NCI-H226 (cell line): Measurements from ENCODE around the gene IQCM.
"Not testable (repeated sequence)": the region's sequence is repeated elsewhere in the genome, so short reads cannot be mapped to it uniquely, and the experiment has no call there.

Experiments
- DNase-seq: peaks from one replicate; pipeline ENCODE4 v3.0.0-alpha.2; 2015

Gene IQCM

GRCh38 chr4:149426461-149426860, 389.2 kb downstream of the IQCM start:
- DNase-seq = peak; percentile 3

GRCh38 chr4:149409555-149409962, 406.1 kb downstream of the IQCM start:
- no peak for DNase-seq

DNA sequence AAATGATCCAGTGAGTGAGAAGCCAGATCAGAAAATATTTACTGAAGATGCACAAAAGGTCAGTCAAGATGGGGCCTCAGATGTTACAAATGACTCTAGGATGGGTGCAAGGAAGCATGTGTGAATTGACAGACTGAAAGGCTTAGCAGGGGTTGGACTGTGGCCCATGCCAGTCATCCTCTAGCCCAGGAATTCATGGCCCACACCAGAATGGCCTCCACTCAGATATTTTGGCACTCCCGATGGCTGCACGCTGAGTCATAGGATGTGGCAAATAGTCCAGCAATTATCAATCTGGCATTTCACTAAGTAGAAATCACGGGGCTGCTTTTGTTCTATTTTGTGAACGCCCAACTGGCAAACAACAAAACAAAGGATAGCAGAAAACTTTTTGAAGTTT, 406.5 kb downstream of the IQCM start:
- peak; percentile 82 for DNase-seq

- no peak for DNase-seq
Observed at GRCh38 chr4:149404143-149404542, 411.5 kb downstream of the IQCM start.

DNA sequence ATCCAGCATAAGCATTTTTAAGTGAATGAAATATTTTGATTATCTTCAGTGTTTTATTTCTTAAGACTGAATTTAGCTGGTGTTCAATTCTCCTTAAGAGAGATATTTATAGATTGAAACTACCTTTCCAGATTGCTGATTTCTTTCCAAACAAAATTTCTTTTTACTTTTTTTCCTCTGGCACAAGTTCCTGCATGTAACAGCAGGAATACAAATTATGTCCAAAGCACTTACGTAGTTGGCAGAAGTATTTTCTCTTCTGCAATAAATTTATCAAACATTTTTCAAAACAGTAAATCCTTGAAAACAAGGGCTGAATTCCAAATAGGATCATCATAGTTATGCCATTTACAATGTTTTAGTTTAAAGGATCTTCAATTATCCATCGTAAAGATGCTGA, 412.6 kb downstream of the IQCM start:
- DNase-seq = no peak

GRCh38 chr4:149398993-149399392, 416.6 kb downstream of the IQCM start:
- DNase-seq = peak; percentile 5

DNA sequence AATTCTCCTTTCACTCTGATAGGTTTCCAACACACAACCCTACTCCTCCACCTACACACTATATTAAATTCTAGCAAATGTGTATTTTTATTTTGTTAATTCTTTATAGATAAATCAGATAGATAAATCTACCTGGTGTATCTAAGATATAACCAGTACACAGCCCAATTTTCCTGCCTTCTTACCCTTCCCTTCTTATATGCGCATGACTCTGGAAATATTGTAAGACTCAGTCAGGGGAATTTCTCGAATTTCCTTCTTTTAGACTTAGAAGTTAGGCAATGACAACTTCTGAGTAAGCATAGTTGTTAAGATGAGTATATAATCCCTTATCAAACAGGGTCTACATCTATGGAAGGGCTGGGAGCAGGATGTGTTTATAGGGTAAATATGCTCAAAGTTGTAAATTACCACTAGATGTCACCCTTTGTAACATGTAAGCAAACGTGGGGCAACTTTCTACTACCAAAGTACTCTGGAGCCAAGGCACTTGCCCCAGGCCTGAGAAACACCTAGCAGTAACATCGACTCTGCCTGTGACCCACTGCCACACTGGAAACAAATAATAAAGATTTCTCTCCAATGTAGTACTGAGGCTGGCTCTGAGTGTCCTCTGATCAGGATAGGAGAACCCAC, 444.7 kb downstream of the IQCM start:
- peak; percentile 54 for DNase-seq

- DNase-seq = peak; percentile 9
Observed at GRCh38 chr4:149370002-149370401, 445.6 kb downstream of the IQCM start.

GRCh38 chr4:149353241-149353640, 462.4 kb downstream of the IQCM start:
- DNase-seq = peak; percentile 79

- no peak for DNase-seq
Observed at GRCh38 chr4:149349541-149349940, 466.1 kb downstream of the IQCM start.

- DNase-seq = peak; percentile 62
Observed at GRCh38 chr4:149347139-149347538, 468.5 kb downstream of the IQCM start.

GRCh38 chr4:149345424-149345823, 470.2 kb downstream of the IQCM start:
- DNase-seq = peak; percentile 6

GRCh38 chr4:149344436-149344835, 471.2 kb downstream of the IQCM start:
- DNase-seq = peak; percentile 36

- no peak for DNase-seq
Observed at GRCh38 chr4:149343614-149344013, 472.0 kb downstream of the IQCM start.

DNA sequence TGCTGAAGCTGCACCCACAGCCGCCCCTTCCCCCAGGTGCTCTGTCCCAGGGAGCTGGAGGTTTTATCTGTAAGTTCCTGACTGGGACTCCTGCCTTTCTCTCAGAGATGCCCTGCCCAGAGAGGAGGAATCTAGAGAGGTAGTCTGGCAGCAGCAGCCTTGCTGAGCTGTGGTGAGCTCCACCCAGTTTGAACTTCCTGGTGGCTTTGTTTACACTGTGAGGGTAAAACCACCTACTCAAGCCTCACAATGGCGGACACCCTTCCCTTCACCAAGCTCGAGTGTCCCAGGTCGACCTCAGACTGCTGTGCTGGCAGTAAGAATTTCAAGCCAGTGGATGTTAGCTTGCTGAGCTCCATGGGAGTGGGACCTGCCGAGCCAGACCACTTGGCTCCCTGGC, 474.5 kb downstream of the IQCM start:
- not testable (repeated sequence) for DNase-seq

DNA sequence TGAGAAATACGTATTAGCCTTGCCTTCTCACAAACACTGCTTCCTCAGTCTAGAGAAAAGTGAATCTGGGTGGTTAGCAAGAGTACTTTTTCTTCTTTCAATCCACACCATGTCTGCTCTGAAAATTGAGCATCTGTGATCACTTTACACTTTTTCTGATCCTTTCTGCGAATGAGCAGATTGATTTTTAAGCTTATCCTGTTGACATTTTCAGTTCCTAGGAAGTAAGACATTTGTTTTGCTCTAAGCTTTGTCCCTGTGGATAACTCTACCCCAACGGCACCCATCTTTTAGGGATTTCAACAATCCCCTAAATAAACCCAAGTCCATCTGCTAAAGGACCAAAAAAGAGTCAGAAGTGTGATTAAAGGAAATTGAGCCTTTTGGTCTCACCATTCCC, 487.5 kb downstream of the IQCM start:
- no peak for DNase-seq

- DNase-seq = no peak
Observed at GRCh38 chr4:149322203-149322602, 493.4 kb downstream of the IQCM start.

DNA sequence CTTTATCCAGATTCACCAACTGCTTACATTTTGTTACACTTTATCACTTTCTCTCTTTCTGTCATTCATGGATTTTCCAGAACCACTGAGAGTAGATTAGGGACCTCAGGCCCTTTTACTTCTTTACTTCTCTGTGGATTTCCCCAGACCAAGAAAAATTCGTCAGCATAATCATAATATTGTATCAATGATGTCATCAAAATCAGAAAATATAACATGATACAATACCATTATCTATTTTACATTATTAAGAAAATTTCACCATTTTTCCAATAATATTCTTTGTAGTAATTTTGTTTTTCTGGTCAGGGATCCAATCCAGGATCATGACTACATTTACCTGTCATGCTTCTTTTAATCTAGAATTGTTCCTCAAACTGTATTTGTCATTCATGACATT, 494.2 kb downstream of the IQCM start:
- no peak for DNase-seq

DNA sequence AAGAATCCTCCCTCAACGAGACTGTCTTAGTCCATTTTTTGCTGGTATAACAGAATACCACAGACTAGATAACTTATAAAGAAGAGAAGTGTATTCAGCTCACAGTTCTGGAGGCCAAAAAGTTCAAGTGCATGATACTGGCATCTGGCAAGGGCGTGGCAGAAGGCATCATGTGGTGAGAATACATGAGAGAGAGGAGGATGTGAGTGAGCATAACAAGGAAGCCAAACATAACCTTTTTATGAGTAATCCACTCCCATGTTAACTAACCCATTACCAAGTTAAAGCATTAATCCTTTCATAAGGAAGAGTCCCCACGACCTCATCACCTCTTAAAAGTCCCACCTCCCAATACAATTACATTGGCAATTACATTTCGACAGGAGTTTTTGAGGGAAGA, 504.6 kb downstream of the IQCM start:
- DNase-seq = peak; percentile 66

DNA sequence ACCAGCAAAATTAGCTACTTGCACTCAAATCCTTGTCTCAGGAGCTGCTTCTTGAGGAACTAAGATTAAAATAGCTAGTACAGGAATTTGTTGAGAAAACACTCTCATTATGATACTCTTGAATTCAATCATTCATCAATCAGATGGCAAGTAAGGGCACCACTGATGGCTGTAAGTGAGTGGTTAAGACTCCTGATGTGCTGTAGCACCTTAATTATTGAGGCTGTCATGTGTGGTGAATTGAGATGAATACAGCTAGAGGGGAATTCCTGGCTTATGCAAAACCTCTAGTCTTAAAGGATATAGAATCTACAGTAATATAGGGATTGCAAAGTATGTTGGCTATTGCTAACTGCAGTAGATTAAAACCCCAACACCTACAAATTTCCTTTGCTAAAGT, 509.1 kb downstream of the IQCM start:
- peak; percentile 7 for DNase-seq
